Parathyroid adenoma (tissue), 2 donors: ENCODE results near the gene AVPR1B.

Experiments used
- H2AFZ ChIP-seq: fragments of 300-600 bp; sonication (generic); one replicate; pipeline ENCODE4 v1.7.0; 2017; ENCODE audit warnings: antibody characterized with exemption, mild to moderate bottlenecking
- H3K27ac ChIP-seq: fragments of 300-600 bp; sonication (generic); one replicate; pipeline ENCODE4 v1.7.0; 2017
- H3K27me3 ChIP-seq: fragments of 300-600 bp; sonication (generic); one replicate; pipeline ENCODE4 v1.7.0; 2017; ENCODE audit warnings: low read length; ENCODE audit not compliant: control insufficient read depth, insufficient read depth
- H3K36me3 ChIP-seq: fragments of 300-600 bp; sonication (generic); one replicate; pipeline ENCODE4 v1.7.0; 2017; ENCODE audit warnings: low read length; ENCODE audit not compliant: control insufficient read depth, insufficient read depth
- H3K4me1 ChIP-seq: fragments of 300-600 bp; sonication (generic); one replicate; pipeline ENCODE4 v1.7.0; 2017; ENCODE audit warnings: control low read depth
- H3K4me2 ChIP-seq: fragments of 300-600 bp; sonication (generic); one replicate; pipeline ENCODE4 v1.7.0; 2017; ENCODE audit warnings: low read length
- H3K4me3 ChIP-seq: fragments of 300-600 bp; sonication (generic); one replicate; pipeline ENCODE4 v1.7.0; 2017; ENCODE audit warnings: low read depth, low read length
- H3K79me2 ChIP-seq: fragments of 300-600 bp; sonication (generic); one replicate; pipeline ENCODE4 v1.7.0; 2017; ENCODE audit warnings: control low read depth
- H3K9ac ChIP-seq: fragments of 300-600 bp; sonication (generic); one replicate; pipeline ENCODE4 v1.7.0; 2017; ENCODE audit warnings: mild to moderate bottlenecking
- H3K9me3 ChIP-seq: fragments of 300-600 bp; sonication (generic); one replicate; pipeline ENCODE4 v1.7.0; 2017; ENCODE audit warnings: low read length; ENCODE audit not compliant: control insufficient read depth
- TF ChIP-seq, protein P1 (sequence below): fragments of 300-600 bp; sonication (generic); IDR thresholded peaks from one replicate; pipeline ENCODE4 v1.7.0; 2017; ENCODE audit warnings: antibody characterized with exemption, mild to moderate bottlenecking
- donor health status: primary hyperparathyroidism.

AVPR1B gene

DNA sequence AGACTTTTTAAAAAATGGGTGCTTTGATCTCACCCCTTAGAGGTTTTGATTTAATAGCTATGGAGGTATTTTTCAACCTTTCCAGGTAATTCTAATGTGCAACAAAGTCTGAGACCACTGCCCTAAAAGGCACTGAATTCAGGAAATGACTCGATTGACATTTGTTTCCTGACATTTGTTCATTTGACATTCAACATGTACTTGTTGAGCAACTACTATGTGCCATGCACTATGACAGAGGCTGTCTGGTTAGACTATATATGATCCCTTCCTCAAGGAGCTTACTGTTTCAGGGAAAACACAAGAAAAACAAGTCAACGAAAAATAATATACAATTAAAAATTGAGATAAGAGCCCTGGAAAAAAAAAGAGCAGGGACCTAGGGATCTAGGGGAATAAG lies 25.6 kb upstream of the AVPR1B start:
- Histone ChIP-seq H3K9me3 (no peaks in the 10 kb centered on the region), H3K79me2 (no peaks in the 10 kb centered on the region), H2AFZ (no peak overlapping the region), H3K4me3 (no peak overlapping the region), H3K9ac (no peak overlapping the region), H3K36me3 (no peaks in the 10 kb centered on the region), H3K4me2 (no peak overlapping the region), H3K27me3 (no peaks in the 10 kb centered on the region), H3K27ac (no peak overlapping the region), H3K4me1 (no peaks in the 10 kb centered on the region)
- TF ChIP-seq, protein P1, sequence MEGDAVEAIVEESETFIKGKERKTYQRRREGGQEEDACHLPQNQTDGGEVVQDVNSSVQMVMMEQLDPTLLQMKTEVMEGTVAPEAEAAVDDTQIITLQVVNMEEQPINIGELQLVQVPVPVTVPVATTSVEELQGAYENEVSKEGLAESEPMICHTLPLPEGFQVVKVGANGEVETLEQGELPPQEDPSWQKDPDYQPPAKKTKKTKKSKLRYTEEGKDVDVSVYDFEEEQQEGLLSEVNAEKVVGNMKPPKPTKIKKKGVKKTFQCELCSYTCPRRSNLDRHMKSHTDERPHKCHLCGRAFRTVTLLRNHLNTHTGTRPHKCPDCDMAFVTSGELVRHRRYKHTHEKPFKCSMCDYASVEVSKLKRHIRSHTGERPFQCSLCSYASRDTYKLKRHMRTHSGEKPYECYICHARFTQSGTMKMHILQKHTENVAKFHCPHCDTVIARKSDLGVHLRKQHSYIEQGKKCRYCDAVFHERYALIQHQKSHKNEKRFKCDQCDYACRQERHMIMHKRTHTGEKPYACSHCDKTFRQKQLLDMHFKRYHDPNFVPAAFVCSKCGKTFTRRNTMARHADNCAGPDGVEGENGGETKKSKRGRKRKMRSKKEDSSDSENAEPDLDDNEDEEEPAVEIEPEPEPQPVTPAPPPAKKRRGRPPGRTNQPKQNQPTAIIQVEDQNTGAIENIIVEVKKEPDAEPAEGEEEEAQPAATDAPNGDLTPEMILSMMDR = no peak

DNA sequence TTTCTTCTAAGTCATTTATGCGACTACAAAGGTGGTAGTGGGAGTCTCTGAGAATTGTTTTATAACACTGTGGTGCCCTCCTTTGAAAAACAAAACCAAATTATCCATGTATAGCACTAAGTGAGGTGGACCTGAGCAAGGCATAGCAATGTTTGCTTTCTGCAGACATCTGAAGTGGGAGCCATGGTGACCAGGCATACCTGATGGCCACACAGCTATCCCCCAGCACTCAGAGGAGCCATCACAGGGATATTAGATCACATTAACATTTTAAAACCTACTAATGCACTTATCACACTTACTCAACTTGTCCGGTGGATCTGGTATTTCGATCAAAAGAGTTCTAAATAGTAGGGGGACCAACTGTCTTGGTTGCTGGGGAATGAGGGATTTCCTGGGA lies 24.8 kb upstream of the AVPR1B start:
- Histone ChIP-seq H3K9ac (no peak overlapping the region), H3K4me3 (no peak overlapping the region), H3K27ac (no peak overlapping the region), H3K4me1 (no peaks in the 10 kb centered on the region), H2AFZ (no peak overlapping the region), H3K36me3 (no peaks in the 10 kb centered on the region), H3K27me3 (no peaks in the 10 kb centered on the region), H3K79me2 (no peaks in the 10 kb centered on the region), H3K9me3 (no peaks in the 10 kb centered on the region), H3K4me2 (no peak overlapping the region)
- TF ChIP-seq, protein P1 = no peak

DNA sequence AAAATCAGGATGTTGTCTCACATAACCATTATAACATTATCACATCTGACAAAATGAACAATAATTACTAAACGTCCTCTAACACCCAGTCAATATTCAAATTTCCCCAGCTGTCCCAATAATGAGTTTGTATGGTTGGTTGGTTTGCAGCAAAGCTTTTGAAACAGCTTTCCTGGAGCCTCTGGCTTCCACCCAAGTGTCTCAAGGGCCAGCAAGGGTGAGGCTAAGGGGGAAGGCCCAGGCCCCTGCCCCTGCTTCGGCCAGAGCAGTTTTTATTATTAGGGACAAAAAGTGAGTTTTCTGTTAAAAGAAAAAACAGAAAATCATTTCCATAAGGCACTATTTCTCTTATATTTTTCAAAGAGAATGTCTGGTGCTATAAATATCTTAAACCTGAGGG lies 19.1 kb upstream of the AVPR1B start:
- Histone ChIP-seq H2AFZ (no peak overlapping the region), H3K79me2 (no peaks in the 10 kb centered on the region), H3K4me3 (no peak overlapping the region), H3K4me1 (no peaks in the 10 kb centered on the region), H3K9me3 (no peaks in the 10 kb centered on the region), H3K27me3 (no peaks in the 10 kb centered on the region), H3K27ac (no peak overlapping the region), H3K4me2 (no peak overlapping the region), H3K36me3 (no peaks in the 10 kb centered on the region), H3K9ac (no peak overlapping the region)
- TF ChIP-seq, protein P1 = no peak

DNA sequence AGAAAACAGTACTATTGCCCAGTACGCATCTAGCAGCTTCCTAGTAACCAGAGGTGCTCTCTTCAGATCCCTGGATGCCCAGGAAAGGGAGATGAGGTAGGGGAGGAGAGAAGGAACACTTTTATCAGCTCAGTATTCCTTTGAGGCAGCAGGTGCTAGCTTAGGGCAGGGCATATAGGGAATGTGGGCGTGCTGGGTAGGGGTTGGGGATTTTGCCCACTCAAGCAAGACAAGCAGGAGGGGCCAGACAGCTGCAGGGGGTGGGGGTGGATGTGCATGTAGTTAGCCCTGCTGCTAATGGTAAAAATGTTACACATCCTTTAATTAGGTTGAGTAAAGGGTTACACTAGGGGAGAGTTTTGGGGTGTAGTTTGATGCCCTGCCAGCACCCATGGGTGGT lies 18.1 kb upstream of the AVPR1B start:
- no peaks in the 10 kb centered on the region for H3K9me3 ChIP-seq
- H3K9ac ChIP-seq = no peak overlapping the region
- no peak overlapping the region for H3K4me2 ChIP-seq
- H3K4me1 ChIP-seq = no peaks in the 10 kb centered on the region
- H2AFZ ChIP-seq = no peak overlapping the region
- no peaks in the 10 kb centered on the region for H3K79me2 ChIP-seq
- no peak overlapping the region for H3K4me3 ChIP-seq
- no peaks in the 10 kb centered on the region for H3K27me3 ChIP-seq
- no peak overlapping the region for H3K27ac ChIP-seq
- TF ChIP-seq, protein P1 = no peak
- H3K36me3 ChIP-seq = no peaks in the 10 kb centered on the region

DNA sequence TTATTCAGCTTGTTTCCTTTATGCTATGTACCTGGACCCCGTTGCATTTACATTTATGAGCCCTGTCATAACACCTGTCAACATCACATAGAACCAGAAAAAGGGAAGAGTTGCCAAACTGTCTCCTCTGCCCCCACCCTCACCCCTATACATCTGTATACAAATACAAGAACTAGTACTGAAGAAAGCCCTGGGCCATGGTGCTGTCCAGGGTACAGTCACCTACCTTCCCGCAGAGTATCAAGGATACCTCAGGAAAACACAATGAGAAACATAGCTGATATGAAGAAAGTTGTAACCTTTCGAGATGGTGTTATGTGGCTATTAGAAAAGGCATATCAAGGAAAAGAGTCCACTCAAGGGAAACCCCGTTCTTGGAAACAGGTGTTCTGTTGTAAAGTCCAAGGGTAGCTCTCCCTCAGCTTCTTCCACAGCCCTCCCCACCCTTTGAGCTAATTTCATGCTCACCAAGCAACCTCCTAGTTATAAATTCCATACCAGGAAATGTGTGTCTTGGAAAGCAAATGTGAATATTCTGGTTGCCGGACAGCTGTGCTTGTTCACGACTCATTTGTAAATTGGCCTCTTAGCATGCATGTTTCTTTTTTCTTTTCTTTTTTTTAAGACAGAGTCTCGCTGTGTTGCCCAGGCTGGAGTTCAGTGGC lies 16.7 kb upstream of the AVPR1B start:
- Histone ChIP-seq H3K4me3 (no peak overlapping the region), H3K27me3 (no peaks in the 10 kb centered on the region), H2AFZ (no peak overlapping the region), H3K9me3 (no peaks in the 10 kb centered on the region), H3K27ac (no peak overlapping the region), H3K9ac (no peak overlapping the region), H3K4me2 (no peak overlapping the region), H3K4me1 (no peaks in the 10 kb centered on the region), H3K79me2 (no peaks in the 10 kb centered on the region), H3K36me3 (no peaks in the 10 kb centered on the region)
- TF ChIP-seq, protein P1 = no peak
